HG02763 (cell line): Measurements from ENCODE around the gene ANO10.

Source experiments
- ATAC-seq: cut with Tn5 transposase; IDR thresholded peaks from one replicate; pipeline ENCODE4 v1.9.1; 2021; ENCODE audit warnings: mild to moderate bottlenecking, moderate library complexity; ENCODE audit not compliant: unreplicated experiment

ANO10 gene

GRCh38 chr3:43389388-43390254 lies 232.2 kb downstream of the ANO10 start:
- ATAC-seq: peak; percentile 58

- no peak for ATAC-seq
Measured at GRCh38 chr3:43388915-43389314, 232.9 kb downstream of the ANO10 start.

GRCh38 chr3:43388175-43388574 lies 233.6 kb downstream of the ANO10 start:
- no peak for ATAC-seq

GRCh38 chr3:43379343-43379742 lies 242.5 kb downstream of the ANO10 start:
- no peak for ATAC-seq

GRCh38 chr3:43378066-43378935 lies 243.5 kb downstream of the ANO10 start:
- ATAC-seq: no peak

GRCh38 chr3:43373560-43373928 lies 248.3 kb downstream of the ANO10 start:
- no peak for ATAC-seq

GRCh38 chr3:43372809-43373559 lies 248.8 kb downstream of the ANO10 start:
- no peak for ATAC-seq

- no peak for ATAC-seq
Measured at GRCh38 chr3:43372007-43372740, 249.6 kb downstream of the ANO10 start.

- ATAC-seq: no peak
Measured at GRCh38 chr3:43371494-43371893, 250.3 kb downstream of the ANO10 start.

GRCh38 chr3:43370293-43370980 lies 251.4 kb downstream of the ANO10 start:
- ATAC-seq: no peak

GRCh38 chr3:43369404-43370292 lies 252.2 kb downstream of the ANO10 start:
- no peak for ATAC-seq

GRCh38 chr3:43366885-43367284 lies 254.9 kb downstream of the ANO10 start:
- ATAC-seq: no peak

- no peak for ATAC-seq
Measured at GRCh38 chr3:43366481-43366880, 255.3 kb downstream of the ANO10 start.

- no peak for ATAC-seq
Measured at GRCh38 chr3:43365601-43366305, 256.1 kb downstream of the ANO10 start.

GRCh38 chr3:43364926-43365325 lies 256.9 kb downstream of the ANO10 start:
- ATAC-seq: no peak

GRCh38 chr3:43364494-43364893 lies 257.3 kb downstream of the ANO10 start:
- no peak for ATAC-seq

GRCh38 chr3:43363621-43364266 lies 258.1 kb downstream of the ANO10 start:
- ATAC-seq: no peak

GRCh38 chr3:43362961-43363360 lies 258.9 kb downstream of the ANO10 start:
- no peak for ATAC-seq
